GM18499 (cell line): ENCODE measurements around the gene DDX39A.

Source experiments
- ATAC-seq: cut with Tn5 transposase; IDR thresholded peaks from one replicate; pipeline ENCODE4 v1.9.1; 2021; ENCODE audit warnings: moderate number of reproducible peaks; ENCODE audit not compliant: insufficient read depth, unreplicated experiment

The DDX39A gene

DNA sequence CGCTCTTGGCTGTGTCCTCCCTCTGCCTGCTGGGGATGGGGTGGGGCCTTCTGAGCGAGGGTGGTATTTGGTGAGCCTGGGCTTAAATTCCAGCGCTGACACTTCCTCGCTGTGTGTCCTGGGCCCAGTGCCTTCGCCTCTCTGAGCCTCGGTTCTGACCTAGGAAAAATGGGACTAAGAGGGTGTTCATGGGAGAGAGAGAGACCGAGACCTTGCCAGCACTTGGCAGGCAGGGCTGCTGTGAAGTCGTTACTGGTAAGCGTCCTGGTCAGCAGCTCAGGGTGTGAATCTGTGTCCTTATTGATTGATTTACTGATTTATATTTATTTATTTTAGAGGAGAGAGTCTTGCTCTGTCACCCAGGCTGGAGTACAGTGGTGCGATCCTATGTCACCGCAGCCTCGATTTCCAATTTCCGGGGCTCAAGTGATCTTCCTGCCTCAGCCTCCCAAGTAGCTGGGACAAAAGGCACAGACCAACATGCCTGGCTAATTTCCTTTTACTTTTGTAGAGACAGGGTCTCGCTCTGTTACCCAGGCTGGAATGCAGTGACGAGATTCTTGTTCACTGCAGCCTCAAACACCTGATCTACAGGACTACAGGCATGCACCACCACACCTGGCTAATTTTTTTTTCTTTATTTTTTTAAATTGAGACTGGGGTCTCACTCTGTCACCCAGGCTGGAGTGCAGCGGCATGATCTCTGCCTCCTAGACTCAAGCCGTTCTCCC lies 16.3 kb upstream of the DDX39A start:
- no peak for ATAC-seq

DNA sequence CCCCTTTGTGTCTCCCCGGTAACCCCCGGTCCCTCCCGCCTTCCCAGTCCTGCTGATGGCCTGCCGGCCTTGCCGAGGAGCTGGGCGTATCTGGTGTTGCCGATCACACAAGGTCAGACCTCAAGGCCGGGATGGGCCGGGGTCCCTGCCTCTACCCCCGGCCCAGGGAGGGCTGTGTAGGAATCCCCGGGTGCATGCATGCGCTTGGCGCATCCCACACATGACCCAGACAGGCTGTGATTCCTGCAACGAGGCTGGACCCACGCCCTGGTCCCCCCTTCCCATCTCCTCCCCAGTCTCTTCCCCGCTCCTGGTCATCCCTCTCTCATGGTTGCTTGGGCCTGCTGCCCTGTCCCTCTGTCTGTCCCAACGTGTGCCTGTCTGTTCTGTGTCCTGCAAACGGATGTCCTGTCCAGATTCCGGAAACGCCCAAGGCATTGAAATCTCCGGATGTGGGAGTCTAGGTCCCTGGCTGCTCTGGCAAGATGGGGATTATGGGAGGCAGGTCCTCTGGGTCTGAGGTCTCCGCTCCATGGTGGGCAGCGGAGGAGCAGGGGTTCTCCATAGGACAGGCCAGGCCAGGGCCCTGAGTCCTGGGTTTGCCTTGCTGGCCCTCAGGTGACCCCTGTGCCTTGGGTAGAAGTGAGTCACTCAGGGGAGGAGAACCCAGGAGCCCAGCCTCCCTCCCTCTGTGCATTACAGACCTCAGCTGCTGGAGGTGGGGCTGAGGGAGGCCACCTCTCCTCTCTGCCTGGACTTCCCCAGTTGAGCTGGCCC lies 15.6 kb upstream of the DDX39A start:
- no peak for ATAC-seq

DNA sequence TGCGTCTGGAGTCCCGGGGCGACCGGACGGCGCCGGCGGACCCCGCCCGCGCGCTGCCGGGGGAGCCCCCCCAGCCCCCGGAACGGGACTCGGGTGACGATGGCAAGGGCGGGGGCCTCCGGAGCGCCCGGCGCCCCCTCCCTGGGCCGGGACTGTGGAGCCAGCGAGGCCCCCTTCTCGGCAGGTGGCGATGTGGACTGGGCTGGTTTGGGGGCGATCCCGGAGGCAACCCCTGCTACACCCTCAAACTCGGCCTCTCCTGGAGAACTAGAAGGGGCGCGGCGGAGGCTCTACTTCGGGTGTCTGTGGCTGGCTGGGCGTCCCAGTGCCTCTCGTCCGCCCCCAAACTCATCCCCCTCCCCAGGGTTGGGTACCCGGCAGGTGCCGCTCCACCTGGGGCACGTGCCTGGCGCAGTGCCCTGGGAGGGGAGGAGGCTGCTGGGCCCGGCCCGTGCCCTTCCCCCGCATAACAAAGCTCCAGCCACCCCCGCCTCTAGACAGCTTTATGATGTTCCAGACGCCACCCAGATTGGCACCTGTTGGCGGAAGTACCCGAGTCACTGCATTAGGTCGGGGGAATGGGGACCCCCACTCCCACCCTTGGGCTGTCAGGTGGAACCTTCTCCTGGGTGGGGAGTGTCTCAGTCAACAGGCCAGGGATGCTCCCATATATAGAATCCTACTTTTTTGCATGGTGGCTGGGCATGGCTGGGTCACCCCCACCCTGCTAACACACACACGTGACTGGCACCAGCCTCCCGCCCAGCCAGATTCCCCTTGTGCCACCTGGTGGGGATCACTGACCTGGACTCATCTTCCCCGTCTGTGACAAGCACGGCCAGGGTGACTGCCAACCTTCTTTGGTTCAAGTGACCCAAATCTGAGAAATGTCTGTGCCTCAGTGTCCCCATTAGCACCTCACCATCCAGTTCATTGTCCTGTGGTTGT lies 14.7 kb upstream of the DDX39A start:
- no peak for ATAC-seq

DNA sequence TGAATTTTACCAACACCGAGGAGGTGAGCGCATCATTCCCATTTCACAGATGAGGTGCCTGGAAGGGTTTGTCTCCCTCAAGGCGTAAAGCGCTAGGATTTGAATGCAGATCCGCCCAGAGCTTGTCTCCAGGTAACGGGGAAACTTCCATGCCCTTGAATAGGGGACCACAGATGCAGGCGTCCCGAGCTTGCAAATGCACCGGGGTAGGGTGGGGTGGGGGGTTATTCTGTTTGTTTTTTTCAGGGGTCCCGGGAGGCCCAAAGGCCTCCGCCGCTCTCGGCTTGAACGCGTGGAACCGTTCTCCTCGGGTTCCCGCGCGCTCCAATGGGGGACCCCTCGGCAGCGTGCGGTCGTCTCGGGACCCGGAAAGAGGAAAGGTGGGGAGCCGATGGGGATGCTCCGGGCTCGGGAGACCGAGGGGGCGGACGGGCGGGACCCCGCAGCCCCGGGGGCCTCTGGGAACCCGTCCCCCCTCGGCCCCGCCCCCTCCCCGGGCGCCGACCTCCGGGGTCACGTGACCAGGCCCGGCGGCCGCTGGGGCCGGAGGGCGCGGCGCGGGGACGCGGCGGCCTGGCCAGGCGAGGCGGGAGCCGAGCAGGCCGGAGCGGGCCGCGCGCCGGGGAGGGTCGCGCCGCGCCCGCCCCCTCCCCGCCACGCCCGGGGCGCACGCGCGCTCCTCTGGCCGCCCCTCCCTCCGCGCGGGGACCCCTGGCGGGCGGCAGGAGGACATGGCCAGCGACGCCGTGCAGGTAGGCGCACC lies 13.8 kb upstream of the DDX39A start, which contains the start of gene PKN1:
Gene PKN1, plus strand, starts transcription at position 516 of the 763 bp plus-strand sequence. Its CDS starts 216 bp downstream, at position 732.
- ATAC-seq, result no peak

DNA sequence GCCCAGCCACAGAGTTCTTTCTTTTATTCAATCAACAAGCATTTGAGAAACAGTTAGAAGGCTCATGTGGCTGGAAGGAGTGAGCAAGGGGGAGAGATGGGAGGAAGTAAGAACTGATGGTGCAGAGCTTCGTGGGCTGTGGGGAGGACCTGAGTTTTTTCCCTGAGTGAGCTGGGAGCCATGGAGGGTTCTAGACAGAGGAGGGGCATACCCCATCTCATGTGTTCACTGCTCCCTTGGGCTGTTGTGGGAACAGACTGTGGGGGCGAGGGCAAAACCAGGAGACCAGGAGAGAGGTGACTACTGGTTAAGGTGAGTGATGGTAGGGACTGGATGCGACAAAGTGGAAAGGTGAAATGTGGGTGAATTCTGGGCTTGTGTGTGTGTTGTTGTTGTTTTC lies 11.6 kb upstream of the DDX39A start:
- no peak for ATAC-seq

DNA sequence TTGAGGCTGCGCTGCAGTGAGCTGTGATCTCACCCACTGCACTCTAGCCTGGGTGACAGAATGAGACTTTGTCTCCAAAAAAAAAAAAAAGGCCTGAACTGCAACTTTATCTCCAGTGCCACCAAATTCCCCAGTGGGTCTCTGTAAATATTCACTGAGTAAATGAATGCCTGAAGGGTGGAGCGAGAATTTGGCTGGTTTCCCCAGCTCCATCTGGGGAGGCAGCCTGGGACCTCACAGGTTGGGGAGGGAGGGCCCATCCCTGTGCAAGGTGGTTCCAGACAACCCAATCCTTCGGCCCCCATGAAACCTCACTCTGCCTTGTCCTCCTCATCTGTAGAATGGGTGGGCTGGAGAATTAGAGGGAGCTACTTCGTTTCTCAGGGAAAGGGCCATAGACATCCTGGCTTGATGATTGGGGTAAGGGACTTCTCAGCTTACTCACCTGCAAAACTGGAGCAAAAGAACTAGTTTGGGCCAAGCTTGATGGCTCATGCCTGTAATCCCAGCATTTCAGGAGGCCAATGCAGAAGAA lies 9.8 kb upstream of the DDX39A start:
- ATAC-seq, result no peak

DNA sequence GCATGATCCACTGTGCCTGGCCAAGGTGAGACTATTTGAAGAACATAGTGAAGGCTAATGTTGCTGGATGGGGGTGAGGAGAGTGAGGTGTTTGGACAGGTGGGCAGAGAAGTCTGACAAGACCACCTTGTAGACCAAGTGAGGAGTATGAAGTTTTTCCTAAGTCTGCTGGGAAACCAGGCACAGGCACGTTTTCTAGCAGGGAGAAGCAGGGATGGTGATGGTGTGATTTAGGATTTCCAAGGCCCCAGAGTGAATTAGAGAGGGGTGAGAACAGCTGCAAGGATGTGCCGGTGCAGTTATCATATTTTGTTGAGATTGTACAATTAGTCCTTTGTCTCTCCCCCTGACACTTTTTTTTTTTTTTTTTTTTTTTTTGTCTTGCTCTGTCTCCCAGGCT lies 8.3 kb upstream of the DDX39A start:
- no peak for ATAC-seq

DNA sequence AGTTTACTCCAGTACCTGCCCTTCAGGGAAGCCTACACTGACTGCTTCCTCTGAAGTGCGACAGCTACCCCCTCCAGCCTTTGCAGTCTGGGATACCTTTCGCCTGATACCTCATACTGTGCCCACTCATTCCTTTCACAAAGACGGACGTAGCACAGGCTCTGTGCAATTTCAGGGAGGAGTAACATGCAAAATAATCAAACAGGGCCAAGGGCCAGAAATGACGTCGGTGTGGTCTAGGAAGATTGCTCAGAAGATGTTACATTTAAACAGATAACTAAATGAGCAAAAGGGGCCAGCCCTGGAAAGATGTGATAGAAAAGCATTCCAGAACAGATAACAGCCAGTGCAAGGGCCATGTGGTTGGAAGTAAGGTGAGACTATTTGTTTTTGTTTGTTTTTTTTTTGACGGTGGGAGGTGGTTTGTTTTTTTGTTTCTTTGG lies 6.6 kb upstream of the DDX39A start:
- ATAC-seq, result no peak

DNA sequence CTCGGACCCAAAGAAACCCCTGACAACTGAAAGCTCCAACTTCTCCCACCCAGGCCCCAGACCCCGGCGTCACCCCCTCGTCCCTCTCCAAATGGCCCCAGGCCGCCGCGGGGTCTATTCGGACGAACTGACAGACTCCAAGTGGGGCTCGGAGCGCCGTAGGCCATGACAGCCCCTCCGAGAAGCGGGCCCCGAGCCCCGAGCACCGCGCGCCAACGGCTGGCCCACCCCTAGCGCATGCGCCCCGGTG lies 360 bp downstream of the DDX39A start:
- no peak for ATAC-seq

DNA sequence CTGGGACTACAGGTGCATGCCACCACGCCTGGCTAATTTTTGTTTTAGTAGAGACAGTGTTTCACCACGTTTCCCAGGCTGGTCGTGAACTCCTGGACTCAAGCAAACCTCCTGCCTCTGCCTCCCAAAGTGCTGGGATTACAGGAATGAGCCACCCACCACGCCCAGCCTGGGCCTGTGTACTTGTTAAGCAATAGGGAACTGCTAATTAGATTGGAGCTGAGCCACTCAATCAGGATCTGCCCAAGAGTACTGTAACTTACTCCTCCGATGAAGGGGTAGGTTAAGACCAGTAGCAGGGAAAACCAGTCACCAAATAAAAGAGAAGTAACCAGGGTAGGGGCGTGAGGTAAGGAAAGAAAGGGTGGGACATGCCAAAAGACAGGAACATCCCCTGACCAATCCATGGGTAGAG lies 2.3 kb downstream of the DDX39A start:
- ATAC-seq, result no peak

DNA sequence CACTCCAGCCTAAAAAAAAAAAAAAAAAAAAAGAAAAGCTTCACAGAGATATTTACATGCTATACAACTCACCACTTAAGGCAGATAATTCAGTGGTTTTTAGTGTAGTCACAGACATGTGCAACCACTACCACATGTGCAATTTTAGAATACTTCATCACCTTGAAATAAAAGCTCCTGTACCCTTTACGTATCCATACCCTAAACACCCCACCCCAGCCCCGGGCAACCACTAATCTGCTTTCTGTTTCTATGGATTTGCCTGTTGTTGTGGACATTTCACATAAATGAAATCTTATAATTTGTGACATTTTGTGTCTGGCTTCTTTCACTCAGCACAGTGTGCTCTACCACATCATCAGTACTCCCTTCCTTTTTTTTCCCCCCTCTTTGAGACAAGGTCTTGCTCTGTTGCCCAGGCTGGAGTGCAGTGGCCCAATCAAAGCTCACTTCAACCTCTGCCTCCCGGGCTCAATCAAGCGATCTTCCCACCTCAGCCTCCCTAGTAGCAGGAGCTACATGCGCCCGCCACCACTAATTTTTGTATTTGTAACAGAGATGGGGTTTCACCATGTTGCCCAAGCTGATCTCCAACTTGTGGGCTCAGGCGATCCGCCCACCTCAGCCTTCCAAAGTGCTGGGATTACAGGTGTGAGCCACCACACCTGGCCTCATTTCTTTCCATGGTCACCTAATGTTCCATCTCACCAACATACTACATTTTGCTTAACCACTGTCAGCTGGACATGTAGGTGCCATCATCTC lies 4.0 kb downstream of the DDX39A start:
- no peak for ATAC-seq

DNA sequence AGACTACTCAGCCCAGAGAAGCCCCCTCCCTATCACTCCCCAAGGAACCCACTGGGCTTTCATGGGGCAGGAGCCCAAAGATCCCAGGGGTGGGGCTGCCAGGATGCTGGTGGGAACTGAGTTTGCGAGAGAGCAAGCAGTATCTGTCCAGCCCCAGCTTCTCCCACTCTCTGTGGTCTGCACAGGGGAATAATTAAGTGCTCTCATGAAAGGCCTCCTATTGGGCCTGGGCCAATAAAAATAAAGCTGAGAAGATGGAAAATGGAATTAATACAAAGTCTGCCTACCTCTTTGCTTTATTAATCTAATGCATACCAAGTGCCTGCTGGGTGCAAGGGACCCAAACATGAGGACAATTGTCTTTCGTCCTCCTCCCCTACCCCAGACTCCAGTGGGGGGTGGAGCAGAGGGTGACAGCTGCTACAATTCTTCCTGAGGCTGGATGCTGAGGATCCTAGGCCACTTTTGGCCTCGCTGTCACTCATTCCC lies 5.4 kb downstream of the DDX39A start:
- no peak for ATAC-seq

DNA sequence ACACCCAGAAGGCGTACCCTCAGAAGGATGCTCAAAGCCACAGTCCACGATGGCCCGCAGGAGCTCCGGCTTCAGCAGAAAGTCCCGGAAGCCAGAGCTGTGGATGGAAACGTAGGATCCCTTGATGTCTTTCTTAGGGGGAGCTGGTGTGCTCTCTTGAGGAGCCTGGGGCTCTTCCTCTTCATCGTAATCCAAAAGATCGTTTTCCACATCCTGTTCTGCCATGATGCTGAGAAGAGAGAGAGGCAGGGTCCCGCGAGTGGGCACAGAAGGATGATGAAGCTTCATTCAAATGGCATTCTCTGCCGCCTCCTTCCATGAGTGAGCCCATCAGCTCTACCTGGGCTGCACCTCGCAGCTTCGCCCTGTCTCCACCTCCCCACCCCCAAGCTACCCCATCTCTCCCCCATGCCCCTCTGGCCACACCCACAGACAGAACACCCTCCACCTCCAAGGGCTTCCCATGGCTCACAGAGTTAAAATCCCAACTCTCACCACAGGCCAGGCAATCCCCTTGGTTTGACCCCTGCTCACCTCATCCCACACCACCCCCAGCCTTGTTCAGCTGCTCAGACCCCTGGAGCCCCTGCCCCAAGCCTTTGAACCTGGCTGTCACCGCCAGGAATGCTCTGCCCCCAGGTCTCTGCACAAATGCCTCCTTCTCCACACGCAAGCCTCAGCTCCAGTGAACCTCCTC lies 6.0 kb downstream of the DDX39A start:
- ATAC-seq, result no peak

DNA sequence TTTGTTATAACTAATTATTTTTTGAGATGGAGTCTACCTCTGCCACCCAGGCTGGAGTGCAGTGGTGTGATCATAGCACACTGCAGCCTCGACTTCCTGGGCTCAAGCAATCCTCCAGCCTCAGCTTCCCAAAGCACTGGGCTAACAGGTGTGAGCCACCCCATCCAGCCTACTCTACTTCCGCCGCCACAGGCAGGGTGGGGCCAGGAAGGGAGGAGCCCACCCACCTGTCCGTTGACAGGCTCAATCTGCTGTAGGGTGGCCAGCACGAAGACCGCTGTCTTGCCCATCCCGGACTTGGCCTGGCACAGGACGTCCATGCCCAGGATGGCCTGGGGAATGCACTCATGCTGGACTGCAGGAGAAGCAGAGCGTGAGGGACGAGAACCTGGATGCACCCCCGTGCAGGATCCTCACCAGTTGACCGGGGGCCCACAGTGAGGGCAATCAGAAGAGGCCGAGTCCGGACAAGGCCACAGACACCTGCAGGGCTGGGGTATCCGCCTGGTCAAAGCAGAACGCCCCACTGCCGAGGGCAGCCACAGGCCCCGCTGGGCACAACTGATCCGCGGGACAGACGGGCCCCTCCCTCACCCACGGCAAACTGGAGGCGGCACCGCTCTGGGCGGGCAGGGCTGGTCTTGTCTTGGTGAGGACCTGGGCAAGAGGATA lies 6.7 kb downstream of the DDX39A start:
- ATAC-seq, result no peak

DNA sequence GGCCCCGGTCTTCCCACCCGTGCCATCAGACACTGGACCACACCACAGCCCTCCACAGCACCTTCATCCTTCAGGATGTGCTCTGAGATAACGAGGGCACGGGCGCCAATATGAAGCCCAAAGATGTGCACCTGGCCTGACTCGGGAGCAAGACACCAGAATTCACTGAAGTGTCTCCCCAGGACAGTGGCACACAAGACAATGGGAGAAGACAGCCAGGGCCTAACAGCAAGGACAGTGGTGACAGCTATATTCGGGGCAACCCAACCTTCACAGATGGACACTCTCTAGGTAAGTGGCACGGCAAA lies 7.2 kb downstream of the DDX39A start:
- ATAC-seq, result no peak

DNA sequence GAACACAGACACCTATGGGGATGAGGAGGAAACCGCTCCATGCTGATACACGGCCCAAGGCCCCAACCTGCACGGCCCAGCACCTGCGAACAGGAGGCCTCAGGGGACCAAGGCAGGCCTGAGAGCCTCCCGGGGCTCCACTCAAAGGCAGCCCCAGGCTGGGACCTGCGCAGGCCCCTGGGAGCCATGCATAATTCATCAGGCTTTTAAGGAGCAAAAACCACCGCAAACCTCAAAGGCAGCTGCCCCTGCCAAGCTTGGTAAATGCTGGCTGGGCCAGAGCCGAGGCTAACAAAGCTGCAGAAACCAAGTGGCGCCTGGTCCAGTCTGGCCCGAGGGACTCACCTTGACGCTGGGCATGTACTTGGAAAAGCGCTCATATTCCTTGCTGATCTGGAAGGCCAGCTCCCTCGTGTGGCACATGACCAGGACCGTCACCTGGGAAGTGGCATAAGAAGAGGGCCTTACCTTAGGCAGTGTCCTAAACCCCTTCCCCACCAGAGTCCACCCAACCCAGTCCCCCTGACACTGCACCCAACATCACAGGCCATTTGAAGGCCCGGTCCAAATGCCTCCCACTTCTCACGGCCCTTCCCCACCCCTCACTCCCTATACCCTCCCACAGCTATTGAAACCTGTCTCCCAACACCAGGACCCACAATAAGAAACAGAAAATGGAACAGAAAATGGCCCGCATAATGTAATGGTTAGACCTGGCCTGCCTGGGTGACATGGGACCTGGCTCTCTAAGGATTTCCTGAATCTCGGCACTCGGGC lies 7.8 kb downstream of the DDX39A start:
- no peak for ATAC-seq
